GM19099 (cell line): Measurements from ENCODE around the gene PSORS1C1.

Source experiments
- POLR2A ChIP-seq: IDR thresholded peaks from 3 replicates; pipeline ENCODE4 v1.6.1; 2011; ENCODE audit warnings: low read depth; ENCODE audit not compliant: insufficient read length; ENCODE audit errors: extremely low read depth

PSORS1C1 gene

GRCh38 chr6:31114541-31114878 lies at the start of gene PSORS1C1:
TSS of gene PSORS1C1 (plus strand) at chr6:31114800. CDS start at chr6:31129633, 14,833 bp downstream.
- no peak for TF ChIP-seq POLR2A

- no peak for TF ChIP-seq POLR2A
These were observed 49.0 kb upstream of the PSORS1C1 start for GRCh38 chr6:31065556-31065955.

GRCh38 chr6:31068669-31069340 lies 45.8 kb upstream of the PSORS1C1 start:
- no peak for TF ChIP-seq POLR2A

GRCh38 chr6:31070711-31071197 lies 43.8 kb upstream of the PSORS1C1 start:
- no peak for TF ChIP-seq POLR2A

GRCh38 chr6:31074401-31074800 lies 40.2 kb upstream of the PSORS1C1 start:
- no peak for TF ChIP-seq POLR2A

- TF ChIP-seq POLR2A = no peak
These were observed 39.1 kb upstream of the PSORS1C1 start for GRCh38 chr6:31075528-31075927.

GRCh38 chr6:31076611-31077010 lies 38.0 kb upstream of the PSORS1C1 start:
- TF ChIP-seq POLR2A = no peak

GRCh38 chr6:31079656-31080261 lies 34.8 kb upstream of the PSORS1C1 start:
- no peak for TF ChIP-seq POLR2A

GRCh38 chr6:31081872-31082271 lies 32.7 kb upstream of the PSORS1C1 start:
- no peak for TF ChIP-seq POLR2A

GRCh38 chr6:31083742-31084354 lies 30.8 kb upstream of the PSORS1C1 start:
- TF ChIP-seq POLR2A = no peak

- no peak for TF ChIP-seq POLR2A
These were observed 27.7 kb upstream of the PSORS1C1 start for GRCh38 chr6:31086788-31087440.

GRCh38 chr6:31087494-31088089 lies 27.0 kb upstream of the PSORS1C1 start:
- TF ChIP-seq POLR2A = no peak

GRCh38 chr6:31090275-31090972 lies 24.2 kb upstream of the PSORS1C1 start:
- no peak for TF ChIP-seq POLR2A

- no peak for TF ChIP-seq POLR2A
These were observed 23.6 kb upstream of the PSORS1C1 start for GRCh38 chr6:31090973-31091364.

GRCh38 chr6:31091680-31092079 lies 22.9 kb upstream of the PSORS1C1 start:
- TF ChIP-seq POLR2A = no peak

GRCh38 chr6:31092238-31092637 lies 22.4 kb upstream of the PSORS1C1 start:
- no peak for TF ChIP-seq POLR2A
